HG03575 (cell line): ENCODE results near the gene UBE2D3.

Source experiments
- ATAC-seq: cut with Tn5 transposase; IDR thresholded peaks from one replicate; pipeline ENCODE4 v1.9.1; 2021; ENCODE audit not compliant: unreplicated experiment, insufficient number of reproducible peaks, low FRiP score; ENCODE audit errors: extremely low read depth

UBE2D3 gene

GRCh38 chr4:102808009-102808408, 19.3 kb downstream of the UBE2D3 start:
- no peak for ATAC-seq

- ATAC-seq, result no peak
Observed at GRCh38 chr4:102807345-102807744, 20.0 kb downstream of the UBE2D3 start.

GRCh38 chr4:102799816-102800215, 27.5 kb downstream of the UBE2D3 start:
- no peak for ATAC-seq

- ATAC-seq, result no peak
Observed at GRCh38 chr4:102794999-102795398, 32.4 kb downstream of the UBE2D3 start.

- no peak for ATAC-seq
Observed at GRCh38 chr4:102792361-102792936, 34.9 kb downstream of the UBE2D3 start.

GRCh38 chr4:102791318-102791835, 36.0 kb downstream of the UBE2D3 start:
- ATAC-seq, result no peak

- ATAC-seq, result no peak
Observed at GRCh38 chr4:102789317-102789717, 38.0 kb downstream of the UBE2D3 start.

- ATAC-seq, result no peak
Observed at GRCh38 chr4:102787944-102788343, 39.4 kb downstream of the UBE2D3 start.

- ATAC-seq, result no peak
Observed at GRCh38 chr4:102787096-102787881, 40.1 kb downstream of the UBE2D3 start.

- ATAC-seq, result no peak
Observed at GRCh38 chr4:102786279-102786678, 41.1 kb downstream of the UBE2D3 start.

GRCh38 chr4:102783006-102783405, 44.3 kb downstream of the UBE2D3 start:
- ATAC-seq, result no peak

GRCh38 chr4:102781570-102781969, 45.8 kb downstream of the UBE2D3 start:
- ATAC-seq, result no peak

- no peak for ATAC-seq
Observed at GRCh38 chr4:102780476-102781144, 46.7 kb downstream of the UBE2D3 start.

- no peak for ATAC-seq
Observed at GRCh38 chr4:102779204-102779603, 48.1 kb downstream of the UBE2D3 start.

GRCh38 chr4:102778720-102779119, 48.6 kb downstream of the UBE2D3 start:
- no peak for ATAC-seq

GRCh38 chr4:102775805-102776204, 51.5 kb downstream of the UBE2D3 start:
- no peak for ATAC-seq

GRCh38 chr4:102774254-102774653, 53.1 kb downstream of the UBE2D3 start:
- ATAC-seq, result no peak

- ATAC-seq, result no peak
Observed at GRCh38 chr4:102772738-102773340, 54.5 kb downstream of the UBE2D3 start.

GRCh38 chr4:102764901-102765300, 62.5 kb downstream of the UBE2D3 start:
- ATAC-seq, result no peak

GRCh38 chr4:102761906-102762305, 65.4 kb downstream of the UBE2D3 start:
- ATAC-seq, result no peak
